ENCODE results near the gene STK24. TPM values are rescaled to one million over a fixed set of nuclear protein-coding genes. Genes with fewer than 3 reads are reported as not detected.
A peak's percentile ranks its signal among the peaks of the same experiment; 100 is the strongest.

Gene STK24
- total RNA-seq, 2 donors from 2014 or later = 35.0 to 56.7 TPM

DNA sequence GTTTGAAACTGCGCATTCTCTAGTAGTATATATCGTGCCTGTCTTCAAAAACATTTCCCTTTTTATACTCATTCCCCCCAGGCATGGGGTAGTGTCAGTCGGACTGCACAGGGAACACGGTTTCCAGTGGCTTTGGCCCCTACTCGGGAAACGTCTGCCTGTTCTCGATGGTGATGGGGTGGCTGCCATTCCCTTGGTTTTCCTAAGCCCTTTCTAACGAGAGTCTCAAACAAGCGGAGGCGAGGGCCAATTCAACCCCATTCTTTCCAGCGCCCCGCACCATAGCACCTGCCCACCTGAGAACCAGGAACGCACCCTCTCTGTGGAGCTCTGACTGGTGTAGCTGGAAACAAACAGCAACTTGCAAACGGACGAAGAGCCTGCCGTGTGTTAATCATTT, 127.6 kb downstream of the STK24 start:
- TF ChIP-seq, protein P1, sequence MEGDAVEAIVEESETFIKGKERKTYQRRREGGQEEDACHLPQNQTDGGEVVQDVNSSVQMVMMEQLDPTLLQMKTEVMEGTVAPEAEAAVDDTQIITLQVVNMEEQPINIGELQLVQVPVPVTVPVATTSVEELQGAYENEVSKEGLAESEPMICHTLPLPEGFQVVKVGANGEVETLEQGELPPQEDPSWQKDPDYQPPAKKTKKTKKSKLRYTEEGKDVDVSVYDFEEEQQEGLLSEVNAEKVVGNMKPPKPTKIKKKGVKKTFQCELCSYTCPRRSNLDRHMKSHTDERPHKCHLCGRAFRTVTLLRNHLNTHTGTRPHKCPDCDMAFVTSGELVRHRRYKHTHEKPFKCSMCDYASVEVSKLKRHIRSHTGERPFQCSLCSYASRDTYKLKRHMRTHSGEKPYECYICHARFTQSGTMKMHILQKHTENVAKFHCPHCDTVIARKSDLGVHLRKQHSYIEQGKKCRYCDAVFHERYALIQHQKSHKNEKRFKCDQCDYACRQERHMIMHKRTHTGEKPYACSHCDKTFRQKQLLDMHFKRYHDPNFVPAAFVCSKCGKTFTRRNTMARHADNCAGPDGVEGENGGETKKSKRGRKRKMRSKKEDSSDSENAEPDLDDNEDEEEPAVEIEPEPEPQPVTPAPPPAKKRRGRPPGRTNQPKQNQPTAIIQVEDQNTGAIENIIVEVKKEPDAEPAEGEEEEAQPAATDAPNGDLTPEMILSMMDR (IDR thresholded peaks at IDR 0.05) = no peak
- no peak for TF ChIP-seq POLR2A (IDR thresholded peaks at IDR 0.05)
- Histone ChIP-seq H3K4me1 (peaks cover 4% of the 10 kb centered on the region), H3K36me3 (replicated peaks in 1 of 2; ENCODE audit: insufficient read depth in 1 of 2, low read depth in 2 of 2) (peaks cover 11 to 14% of the 10 kb centered on the region in 2 donors), H3K27me3 (no peaks in the 10 kb centered on the region), H3K27ac (peak overlapping the region in 1 of 4 donors; percentile 9), H3K9me3 (no peaks in the 10 kb centered on the region), H3K4me3 (no peak overlapping the region)
- intact Hi-C loops (cut with DNase I) = loop anchor here (5.0 kb wide), 1 partner anchor 213 kb away; no protein-coding TSS in a partner anchor
- no peak for ATAC-seq
- 87 to 89% methylated on average over 15 to 16 of the region's 16 CpGs for WGBS, 2 donors
- no peak for DNase-seq

DNA sequence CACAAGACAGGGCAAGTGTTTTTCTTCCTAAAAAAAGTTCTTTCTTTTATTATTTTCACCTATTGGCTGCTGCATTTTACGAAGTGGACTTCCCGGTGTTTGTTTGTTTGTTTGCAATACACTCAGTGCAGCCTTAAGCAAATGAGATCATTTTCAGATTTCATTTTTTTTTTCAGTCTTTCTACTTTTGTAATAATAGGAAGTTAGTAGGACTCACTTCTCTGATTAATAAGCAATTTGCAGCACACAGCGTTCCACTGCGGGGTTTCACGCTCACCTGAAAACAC, 128.3 kb downstream of the STK24 start:
- Histone ChIP-seq H3K4me1 (no peaks in the 10 kb centered on the region), H3K27me3 (no peaks in the 10 kb centered on the region), H3K36me3 (replicated peaks in 1 of 2; ENCODE audit: insufficient read depth in 1 of 2, low read depth in 2 of 2) (peaks cover 11 to 14% of the 10 kb centered on the region in 2 donors), H3K9me3 (no peaks in the 10 kb centered on the region), H3K4me3 (no peak overlapping the region), H3K27ac (no peak overlapping the region)
- no peak for TF ChIP-seq POLR2A (IDR thresholded peaks at IDR 0.05)
- TF ChIP-seq, protein P1 (IDR thresholded peaks at IDR 0.05) = no peak
- ATAC-seq (no peak), DNase-seq (no peak)
- intact Hi-C loops (cut with DNase I) = loop anchor here (5.0 kb wide), 1 partner anchor 214 kb away; no protein-coding TSS in a partner anchor
- WGBS, 2 donors = 89 to 97% methylated on average over 5 of the region's 5 CpGs

DNA sequence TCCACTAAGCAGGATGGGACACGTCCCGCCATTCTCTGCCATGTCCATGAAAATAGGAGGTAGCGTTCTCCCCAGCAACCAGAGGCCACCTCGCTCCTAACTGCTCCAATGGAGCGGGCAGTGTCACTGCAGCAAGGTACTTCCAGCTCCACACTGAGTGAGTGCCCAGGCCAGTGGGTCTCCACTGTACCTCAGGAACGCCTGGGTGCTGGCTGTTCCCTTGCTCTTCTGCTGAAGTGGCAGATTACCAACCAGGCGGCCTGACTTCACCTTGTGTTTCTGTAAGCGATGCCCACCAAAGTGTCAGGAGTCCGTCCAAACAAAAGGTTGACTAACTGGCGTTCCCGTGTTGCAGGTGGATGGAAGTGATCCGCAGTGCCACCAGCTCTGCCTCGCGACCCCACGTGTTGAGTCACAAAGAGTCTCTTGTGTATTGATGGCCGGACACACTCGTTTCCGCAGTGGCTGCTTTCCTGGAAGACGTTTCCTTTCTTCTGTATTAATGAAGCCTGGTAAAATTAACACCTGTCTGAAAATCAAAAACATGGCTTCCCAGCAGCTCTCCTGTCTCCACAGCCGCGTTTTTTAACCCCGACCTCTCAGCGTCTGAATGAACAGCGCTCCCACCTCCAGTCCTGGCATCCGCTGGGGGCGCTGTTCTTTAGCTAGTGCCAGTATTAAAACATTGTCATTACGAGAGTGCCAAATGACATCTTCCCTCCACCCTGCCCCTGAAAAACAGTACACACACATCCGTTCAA, 128.8 kb downstream of the STK24 start:
- peaks cover 11 to 14% of the 10 kb centered on the region in 2 donors for H3K36me3 ChIP-seq (replicated peaks in 1 of 2; ENCODE audit: insufficient read depth in 1 of 2, low read depth in 2 of 2)

DNA sequence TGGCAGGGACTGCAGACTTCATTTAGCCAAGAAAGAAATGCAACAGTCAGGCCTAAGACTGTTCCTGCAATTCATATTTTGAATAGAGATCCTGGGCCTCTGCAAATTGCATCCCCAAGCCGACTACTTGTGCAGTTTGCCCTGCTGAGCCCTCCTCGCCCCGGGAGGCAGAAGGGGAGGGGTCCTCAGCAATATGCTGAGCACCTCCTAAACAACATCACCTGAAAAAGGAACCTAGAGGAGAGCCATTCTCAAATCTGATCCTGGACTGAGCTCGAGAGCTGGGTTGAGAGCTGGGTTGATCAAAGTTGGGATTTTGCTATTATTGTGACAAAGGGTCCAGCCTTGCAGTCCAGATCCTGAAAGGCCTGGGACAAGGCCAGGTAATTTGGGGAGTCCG, 129.8 kb downstream of the STK24 start:
- Histone ChIP-seq H3K27ac (no peak overlapping the region), H3K4me1 (no peaks in the 10 kb centered on the region), H3K9me3 (no peaks in the 10 kb centered on the region), H3K36me3 (replicated peaks in 1 of 2; ENCODE audit: insufficient read depth in 1 of 2, low read depth in 2 of 2) (peaks cover 11% of the 10 kb centered on the region in 2 donors), H3K4me3 (no peak overlapping the region), H3K27me3 (no peaks in the 10 kb centered on the region)
- ATAC-seq (no peak), DNase-seq (no peak)
- 87 to 98% methylated on average over 5 of the region's 5 CpGs for WGBS, 2 donors
- intact Hi-C loops (cut with DNase I) = loop anchor here (5.0 kb wide), 1 partner anchor 215 kb away; no protein-coding TSS in a partner anchor
- TF ChIP-seq, protein P1 (IDR thresholded peaks at IDR 0.05) = no peak
- TF ChIP-seq POLR2A (IDR thresholded peaks at IDR 0.05) = no peak

More for the DNA sequence above, 128.8 kb downstream of the STK24 start:
- TF ChIP-seq, protein P1 (IDR thresholded peaks at IDR 0.05) = peak in 4 of 7 experiments; percentile 18 to 38 (median 26)
- no peak for TF ChIP-seq POLR2A (IDR thresholded peaks at IDR 0.05)
- Histone ChIP-seq H3K4me3 (no peak overlapping the region), H3K4me1 (no peaks in the 10 kb centered on the region), H3K27me3 (no peaks in the 10 kb centered on the region), H3K27ac (no peak overlapping the region), H3K9me3 (no peaks in the 10 kb centered on the region)
- DNase-seq (peak in 3 of 4 donors; percentile 33 to 57 (median 39)), ATAC-seq (no peak)
- 75 to 80% methylated on average over 25 to 28 of the region's 28 CpGs for WGBS, 2 donors
- intact Hi-C loops (cut with DNase I) = loop anchor here (5.0 kb wide), 1 partner anchor 214 kb away; no protein-coding TSS in a partner anchor
